ENCODE measurements around the gene EXOSC2. TPM values are rescaled to one million over a fixed set of nuclear protein-coding genes. Genes with fewer than 3 reads are reported as not detected.

Gene EXOSC2
- total RNA-seq, 4 donors from 2014 or later = 16.9 to 46.6 (median 22.6) TPM

GRCh38 chr9:130718562-130718961 is 25.0 kb downstream of the EXOSC2 start:
- ATAC-seq (ENCODE audit: low FRiP score) (no peak), DNase-seq (ENCODE audit: low spot score) (no peak)
- no peak for TF ChIP-seq CTCF (IDR thresholded peaks at IDR 0.05)

- ATAC-seq (ENCODE audit: low FRiP score) = no peak
- DNase-seq (ENCODE audit: low spot score) = no peak
- no peak for TF ChIP-seq CTCF (IDR thresholded peaks at IDR 0.05)
Observed at GRCh38 chr9:130720762-130721161, 27.2 kb downstream of the EXOSC2 start.

GRCh38 chr9:130728721-130729120 is 35.1 kb downstream of the EXOSC2 start:
- no peak for ATAC-seq (ENCODE audit: low FRiP score)
- no peak for TF ChIP-seq CTCF (IDR thresholded peaks at IDR 0.05)
- no peak for DNase-seq (ENCODE audit: low spot score)

- TF ChIP-seq CTCF (IDR thresholded peaks at IDR 0.05) = no peak
- DNase-seq (ENCODE audit: low spot score) (no peak), ATAC-seq (ENCODE audit: low FRiP score) (no peak)
Observed at GRCh38 chr9:130729145-130729544, 35.6 kb downstream of the EXOSC2 start.

DNA sequence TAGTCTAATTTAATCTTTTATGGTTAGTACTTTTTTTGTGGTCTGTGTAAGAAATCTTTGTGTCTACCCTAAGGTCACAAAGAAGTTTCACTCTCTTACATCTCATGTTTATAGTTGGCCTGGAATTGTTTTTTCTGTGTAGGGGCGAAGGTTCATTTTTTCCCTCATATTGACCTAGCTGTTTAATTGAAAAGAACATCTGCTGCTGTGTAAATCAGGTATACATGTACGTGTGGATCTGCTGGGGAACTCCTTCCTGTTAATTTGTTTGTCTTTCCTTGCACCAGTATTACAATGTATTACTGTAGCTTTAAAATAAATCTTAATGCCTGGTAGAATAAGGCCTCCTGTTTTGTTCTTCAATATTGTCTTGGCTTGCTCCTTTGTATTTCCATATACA is 37.8 kb downstream of the EXOSC2 start:
- DNase-seq (ENCODE audit: low spot score) (no peak), ATAC-seq (ENCODE audit: low FRiP score) (no peak)
- TF ChIP-seq CTCF (IDR thresholded peaks at IDR 0.05) = no peak

DNA sequence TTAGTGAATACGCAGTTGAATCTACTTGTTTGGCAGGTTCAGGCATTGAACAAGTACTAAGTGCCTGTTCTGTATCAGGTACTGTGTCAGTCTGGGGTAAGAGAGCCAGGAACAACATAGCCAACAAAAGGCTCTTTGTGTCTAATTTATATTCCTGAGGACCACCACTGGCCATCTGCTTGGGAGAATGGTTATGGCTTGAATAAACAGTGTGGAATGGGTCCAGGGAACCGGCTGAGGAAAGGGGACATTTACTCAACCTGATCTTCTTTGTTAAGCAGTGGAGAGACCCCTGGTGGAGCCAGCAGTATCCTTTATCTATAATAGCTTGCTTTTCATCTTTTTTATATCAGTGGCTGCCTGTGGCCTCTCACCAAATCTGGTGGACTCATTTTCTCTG is 38.6 kb downstream of the EXOSC2 start:
- no peak for ATAC-seq (ENCODE audit: low FRiP score)
- DNase-seq (ENCODE audit: low spot score) = no peak
- no peak for TF ChIP-seq CTCF (IDR thresholded peaks at IDR 0.05)

DNA sequence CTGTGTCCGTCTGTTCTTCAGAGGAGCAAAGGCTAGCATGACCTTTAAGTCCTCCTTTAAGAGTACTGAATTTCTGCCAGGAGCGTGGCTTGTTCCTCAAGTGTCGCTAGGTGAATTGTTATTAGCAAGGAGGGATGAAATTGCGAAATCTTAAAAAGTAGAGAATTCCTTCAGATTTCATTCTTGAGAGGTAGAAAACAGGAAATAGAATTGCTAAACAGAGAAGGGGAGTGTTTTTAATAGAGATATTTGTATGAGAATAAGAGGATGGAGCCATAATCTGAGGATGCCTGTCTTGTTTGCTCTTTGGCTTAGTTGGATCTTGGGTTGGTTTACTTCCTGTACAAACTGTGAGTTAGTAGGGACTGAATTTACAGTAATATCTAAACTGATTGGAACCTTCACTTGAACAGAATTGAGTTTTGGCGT is 39.2 kb downstream of the EXOSC2 start:
- ATAC-seq (ENCODE audit: low FRiP score) = no peak
- no peak for DNase-seq (ENCODE audit: low spot score)
- TF ChIP-seq CTCF (IDR thresholded peaks at IDR 0.05) = no peak
